GM06990 (cell line): Measurements from ENCODE around the gene RASSF5.

Source experiments
- DNase-seq: peaks from one replicate; pipeline ENCODE4 v3.0.0-alpha.2; 2011; ENCODE audit not compliant: insufficient read length; ENCODE audit errors: extremely low read depth
- H3K27me3 ChIP-seq: replicated peaks from 2 replicates; pipeline ENCODE4 v1.6.0; 2011; ENCODE audit warnings: low read length; ENCODE audit not compliant: control insufficient read depth, insufficient read depth
- H3K36me3 ChIP-seq: 2 replicates; pipeline ENCODE4 v1.5.1; 2011; ENCODE audit warnings: low read length; ENCODE audit not compliant: control insufficient read depth, insufficient read depth
- H3K4me3 ChIP-seq: replicated peaks from 2 replicates; pipeline ENCODE4 v1.5.1; 2011; ENCODE audit warnings: low read depth, mild to moderate bottlenecking, control low read depth, low read length
- TF ChIP-seq, protein P1 (sequence below): IDR thresholded peaks from 2 replicates; pipeline ENCODE4 v1.5.1; 2011; ENCODE audit warnings: low read length, control low read depth, mild to moderate bottlenecking, inconsistent platforms; ENCODE audit not compliant: insufficient read depth, poor library complexity, severe bottlenecking

Gene RASSF5

DNA sequence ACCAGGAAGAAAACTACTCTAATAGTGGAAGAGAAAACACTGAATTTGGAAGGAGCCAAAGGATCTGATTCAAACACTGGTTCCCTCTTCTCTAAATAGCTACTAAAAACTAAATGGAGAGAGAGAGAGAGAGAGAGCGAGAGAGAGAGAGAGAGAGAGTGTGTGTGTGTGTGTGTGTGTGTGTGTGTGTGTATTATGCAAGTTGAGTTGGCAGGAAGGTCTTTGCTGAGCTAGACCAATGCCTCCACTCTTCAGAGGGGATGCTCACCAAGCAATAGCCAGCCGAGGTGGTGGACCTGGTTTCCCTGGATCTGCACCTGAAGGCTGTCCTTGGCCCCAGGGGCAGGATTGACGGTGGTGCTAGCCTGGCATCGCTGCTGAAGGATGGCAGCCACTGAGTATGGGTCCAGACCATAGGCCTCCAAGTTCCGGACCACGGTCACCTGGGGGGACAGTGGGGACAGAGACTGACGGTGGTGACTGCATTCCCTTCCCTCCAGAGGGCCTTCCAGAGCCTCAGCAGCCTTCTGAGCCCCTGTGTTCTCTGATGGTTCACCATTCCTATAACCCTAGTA lies 86.1 kb downstream of the RASSF5 start:
- Histone ChIP-seq H3K36me3 (peaks cover 31% of the 10 kb centered on the region), H3K4me3 (no peak overlapping the region), H3K27me3 (no peaks in the 10 kb centered on the region)
- TF ChIP-seq, protein P1, sequence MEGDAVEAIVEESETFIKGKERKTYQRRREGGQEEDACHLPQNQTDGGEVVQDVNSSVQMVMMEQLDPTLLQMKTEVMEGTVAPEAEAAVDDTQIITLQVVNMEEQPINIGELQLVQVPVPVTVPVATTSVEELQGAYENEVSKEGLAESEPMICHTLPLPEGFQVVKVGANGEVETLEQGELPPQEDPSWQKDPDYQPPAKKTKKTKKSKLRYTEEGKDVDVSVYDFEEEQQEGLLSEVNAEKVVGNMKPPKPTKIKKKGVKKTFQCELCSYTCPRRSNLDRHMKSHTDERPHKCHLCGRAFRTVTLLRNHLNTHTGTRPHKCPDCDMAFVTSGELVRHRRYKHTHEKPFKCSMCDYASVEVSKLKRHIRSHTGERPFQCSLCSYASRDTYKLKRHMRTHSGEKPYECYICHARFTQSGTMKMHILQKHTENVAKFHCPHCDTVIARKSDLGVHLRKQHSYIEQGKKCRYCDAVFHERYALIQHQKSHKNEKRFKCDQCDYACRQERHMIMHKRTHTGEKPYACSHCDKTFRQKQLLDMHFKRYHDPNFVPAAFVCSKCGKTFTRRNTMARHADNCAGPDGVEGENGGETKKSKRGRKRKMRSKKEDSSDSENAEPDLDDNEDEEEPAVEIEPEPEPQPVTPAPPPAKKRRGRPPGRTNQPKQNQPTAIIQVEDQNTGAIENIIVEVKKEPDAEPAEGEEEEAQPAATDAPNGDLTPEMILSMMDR: no peak
- no peak for DNase-seq

- DNase-seq: no peak
- Histone ChIP-seq H3K4me3 (no peak overlapping the region), H3K36me3 (peaks cover 42% of the 10 kb centered on the region), H3K27me3 (no peaks in the 10 kb centered on the region)
- TF ChIP-seq, protein P1: no peak
Measured at GRCh38 chr1:206595581-206596318, 88.4 kb downstream of the RASSF5 start.

DNA sequence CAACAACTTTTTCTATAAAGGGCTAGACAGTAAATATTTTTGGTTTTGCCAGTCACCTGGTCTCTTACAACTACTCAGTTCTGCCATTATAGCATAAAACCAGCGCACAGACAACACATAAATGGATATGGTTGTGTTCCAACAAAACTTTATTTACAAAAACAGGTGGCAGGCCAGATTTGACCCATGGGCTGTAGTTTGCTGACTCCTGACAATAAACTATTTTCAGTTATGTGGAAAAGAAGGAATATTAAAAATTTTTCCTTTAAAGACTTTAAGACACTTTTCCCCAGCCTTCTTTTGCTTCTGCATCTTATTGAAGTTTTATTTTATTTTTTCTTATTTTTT lies 89.0 kb downstream of the RASSF5 start:
- Histone ChIP-seq H3K36me3 (peaks cover 43% of the 10 kb centered on the region), H3K27me3 (no peaks in the 10 kb centered on the region), H3K4me3 (no peak overlapping the region)
- no peak for DNase-seq
- TF ChIP-seq, protein P1: no peak

GRCh38 chr1:206600527-206600926 lies 93.2 kb downstream of the RASSF5 start:
- DNase-seq: no peak
- peaks cover 44% of the 10 kb centered on the region for H3K36me3 ChIP-seq

DNA sequence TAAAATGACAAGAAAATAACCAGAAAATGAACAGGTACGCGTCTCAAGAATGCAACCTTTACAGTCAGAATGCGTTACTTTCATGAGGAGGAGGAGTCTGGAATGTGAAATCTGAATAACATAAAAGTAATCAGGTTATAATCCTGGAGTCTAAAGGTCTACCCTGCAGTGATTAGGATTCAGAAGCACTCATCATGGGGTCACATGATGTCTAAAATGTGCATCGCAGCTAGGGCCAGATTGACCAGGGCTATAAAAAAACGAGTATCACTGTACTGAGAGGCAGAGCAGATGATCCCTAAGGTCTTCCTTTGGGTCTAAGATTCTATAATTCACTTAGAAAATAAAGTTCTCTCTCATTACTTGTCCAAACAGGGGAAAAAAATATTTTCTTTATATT lies 97.5 kb downstream of the RASSF5 start:
- H3K27me3 ChIP-seq: no peaks in the 10 kb centered on the region
- H3K36me3 ChIP-seq: peaks cover 26% of the 10 kb centered on the region
- DNase-seq: no peak
- no peak overlapping the region for H3K4me3 ChIP-seq
- TF ChIP-seq, protein P1: no peak

More at GRCh38 chr1:206600527-206600926, 93.2 kb downstream of the RASSF5 start:
- TF ChIP-seq, protein P1: no peak
- Histone ChIP-seq H3K27me3 (no peaks in the 10 kb centered on the region), H3K4me3 (no peak overlapping the region)
